ENCODE results near the gene REL.
"Not testable (repeated sequence)": the region's sequence is repeated elsewhere in the genome, so short reads cannot be mapped to it uniquely, and the experiment has no call there.

The REL gene

DNA sequence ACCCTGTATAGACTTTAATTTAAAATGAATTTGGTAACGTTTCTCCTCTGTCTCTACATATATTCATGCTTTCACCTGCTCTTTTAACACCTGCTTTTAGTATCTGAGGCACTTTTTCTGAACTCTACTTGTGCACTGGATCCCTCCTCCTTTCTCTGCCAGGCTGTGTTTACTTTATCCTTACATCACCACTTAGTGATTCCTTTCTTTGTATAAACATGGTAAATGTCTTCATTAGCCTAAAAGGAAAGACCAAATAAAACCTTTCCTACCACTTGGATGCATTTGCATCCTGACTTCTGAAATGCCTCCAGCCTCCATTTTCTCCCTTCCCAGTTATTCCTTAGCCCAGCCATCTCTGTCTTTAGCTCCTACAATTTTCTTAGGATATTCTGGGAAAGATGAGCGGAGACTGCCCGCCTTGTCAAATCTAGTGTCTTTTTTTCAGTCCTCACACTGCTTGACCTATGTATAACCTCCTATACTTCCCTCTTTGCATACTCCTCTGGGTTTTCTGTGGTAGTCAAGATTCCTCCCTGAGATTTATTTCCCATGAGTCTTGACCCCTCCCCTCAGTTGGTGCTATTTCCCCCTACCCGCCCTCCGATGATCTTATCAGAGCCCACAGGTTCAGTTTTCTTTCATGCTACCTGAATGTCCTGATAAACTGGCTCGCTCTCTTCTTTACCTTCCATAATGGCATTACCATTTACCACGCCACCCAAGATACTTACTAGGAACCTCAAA, 44.8 kb downstream of the REL start:
- Histone ChIP-seq H3K4me1 (no peaks in the 10 kb centered on the region), H3K36me3 (peaks cover 36 to 57% (median 44%) of the 10 kb centered on the region in 3 donors), H3K27me3 (no peaks in the 10 kb centered on the region), H3K4me3 (no peak overlapping the region), H3K27ac (no peak overlapping the region), H3K9me3 (no peaks in the 10 kb centered on the region)
- DNase-seq: no peak
- no peak for TF ChIP-seq CTCF (IDR thresholded peaks at IDR 0.05)
- intact Hi-C loops (cut with DNase I; ENCODE audit: low total_unique reads): no loop called here

DNA sequence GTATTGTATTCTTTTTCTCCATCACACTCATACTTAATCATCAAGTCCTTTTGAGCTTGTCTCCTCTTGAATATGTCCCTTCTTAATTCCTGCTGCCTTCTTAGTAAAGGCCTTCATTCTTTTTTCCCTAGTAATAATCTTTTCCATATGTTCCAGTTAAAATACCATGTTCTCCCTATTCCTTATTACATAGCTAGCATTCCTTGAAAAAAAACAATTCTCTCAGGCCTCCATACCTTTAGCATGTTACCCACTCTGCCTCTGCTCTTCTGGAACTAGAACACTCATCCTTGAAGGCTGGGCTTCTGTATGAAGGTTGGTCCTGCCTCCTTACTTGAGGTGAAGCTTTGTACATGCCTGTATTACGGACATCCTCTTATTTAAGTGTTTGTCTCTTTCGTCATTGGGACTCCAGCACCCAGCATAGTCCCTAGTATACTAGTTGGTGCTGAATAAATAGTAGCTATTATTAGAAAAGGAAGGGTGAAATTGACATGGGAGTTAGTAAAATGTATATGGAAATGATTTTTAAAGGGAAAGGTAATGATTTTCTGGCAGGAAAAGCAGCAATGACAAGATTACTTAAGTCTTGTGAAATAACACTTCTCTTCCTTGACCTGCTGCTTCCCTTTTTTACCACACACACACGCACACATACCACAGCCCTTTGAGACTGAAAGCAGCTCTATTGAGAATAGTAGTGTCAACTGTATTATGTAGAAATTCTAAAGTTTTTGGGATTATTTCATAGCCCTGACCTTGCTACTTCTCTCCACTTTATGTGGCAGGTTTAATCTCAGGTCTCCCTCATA, 45.6 kb downstream of the REL start:
- DNase-seq: no peak
- no peaks in the 10 kb centered on the region for H3K9me3 ChIP-seq
- TF ChIP-seq CTCF (IDR thresholded peaks at IDR 0.05): no peak
- H3K36me3 ChIP-seq: peaks cover 32 to 53% (median 41%) of the 10 kb centered on the region in 3 donors
- no peaks in the 10 kb centered on the region for H3K4me1 ChIP-seq
- H3K4me3 ChIP-seq: no peak overlapping the region
- no peaks in the 10 kb centered on the region for H3K27me3 ChIP-seq
- no peak overlapping the region for H3K27ac ChIP-seq
- intact Hi-C loops (cut with DNase I; ENCODE audit: low total_unique reads): no loop called here

DNA sequence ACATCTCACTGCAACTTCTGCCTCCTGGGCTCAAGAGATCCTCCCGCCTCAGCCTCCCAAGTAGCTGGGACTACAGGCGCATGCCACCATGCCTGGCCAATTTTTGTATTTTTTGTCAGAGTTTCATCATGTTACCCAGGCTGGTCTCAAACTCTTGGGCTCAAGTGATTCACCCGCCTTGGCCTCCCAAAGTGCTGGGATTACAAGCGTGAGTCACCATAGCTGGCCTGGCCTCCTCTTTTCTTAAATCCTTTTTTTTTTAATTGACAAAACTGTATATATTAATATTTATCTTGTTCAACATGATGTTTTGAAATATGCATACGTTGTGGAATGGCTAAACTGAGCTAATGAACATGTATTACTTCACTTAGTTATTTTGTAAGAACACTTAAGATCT, 50.7 kb downstream of the REL start:
- H3K27me3 ChIP-seq; DNase-seq; intact Hi-C loops (cut with DNase I; ENCODE audit: low total_unique reads); H3K27ac ChIP-seq; H3K4me3 ChIP-seq; H3K4me1 ChIP-seq; H3K9me3 ChIP-seq: not testable (repeated sequence)
- peaks cover 9 to 19% (median 16%) of the 10 kb centered on the region in 3 donors for H3K36me3 ChIP-seq

- Histone ChIP-seq H3K27me3 (no peaks in the 10 kb centered on the region), H3K36me3 (peaks cover 0 to 20% (median 15%) of the 10 kb centered on the region in 3 donors), H3K4me1 (no peaks in the 10 kb centered on the region), H3K27ac (no peak overlapping the region), H3K4me3 (no peak overlapping the region), H3K9me3 (no peaks in the 10 kb centered on the region)
- no peak for TF ChIP-seq CTCF (IDR thresholded peaks at IDR 0.05)
- intact Hi-C loops (cut with DNase I; ENCODE audit: low total_unique reads): no loop called here
- no peak for DNase-seq
These were observed 51.6 kb downstream of the REL start for GRCh38 chr2:60932954-60933353.

- peaks cover 0 to 20% (median 15%) of the 10 kb centered on the region in 3 donors for H3K36me3 ChIP-seq
- no peaks in the 10 kb centered on the region for H3K9me3 ChIP-seq
- no peak for DNase-seq
- TF ChIP-seq CTCF (IDR thresholded peaks at IDR 0.05): no peak
- H3K27ac ChIP-seq: no peak overlapping the region
- no peaks in the 10 kb centered on the region for H3K27me3 ChIP-seq
- no peaks in the 10 kb centered on the region for H3K4me1 ChIP-seq
- no peak overlapping the region for H3K4me3 ChIP-seq
- intact Hi-C loops (cut with DNase I; ENCODE audit: low total_unique reads): no loop called here
These were observed 52.9 kb downstream of the REL start for GRCh38 chr2:60934165-60934722.

- Histone ChIP-seq H3K36me3 (peaks cover 0 to 17% (median 13%) of the 10 kb centered on the region in 3 donors), H3K4me1 (no peaks in the 10 kb centered on the region), H3K9me3 (no peaks in the 10 kb centered on the region), H3K27me3 (no peaks in the 10 kb centered on the region), H3K4me3 (no peak overlapping the region), H3K27ac (no peak overlapping the region)
- no peak for DNase-seq
- intact Hi-C loops (cut with DNase I; ENCODE audit: low total_unique reads): no loop called here
- TF ChIP-seq CTCF (IDR thresholded peaks at IDR 0.05): no peak
These were observed 55.4 kb downstream of the REL start for GRCh38 chr2:60936757-60937156.
